Left forelimb (tissue), 1 donor: ENCODE data around the gene EHD2.
"Not testable (repeated sequence)": the region's sequence is repeated elsewhere in the genome, so short reads cannot be mapped to it uniquely, and the experiment has no call there.

Source experiments
- DNase-seq: peaks from one replicate; pipeline ENCODE4 v3.0.0-alpha.2; 2018; ENCODE audit warnings: low spot score

EHD2 gene

DNA sequence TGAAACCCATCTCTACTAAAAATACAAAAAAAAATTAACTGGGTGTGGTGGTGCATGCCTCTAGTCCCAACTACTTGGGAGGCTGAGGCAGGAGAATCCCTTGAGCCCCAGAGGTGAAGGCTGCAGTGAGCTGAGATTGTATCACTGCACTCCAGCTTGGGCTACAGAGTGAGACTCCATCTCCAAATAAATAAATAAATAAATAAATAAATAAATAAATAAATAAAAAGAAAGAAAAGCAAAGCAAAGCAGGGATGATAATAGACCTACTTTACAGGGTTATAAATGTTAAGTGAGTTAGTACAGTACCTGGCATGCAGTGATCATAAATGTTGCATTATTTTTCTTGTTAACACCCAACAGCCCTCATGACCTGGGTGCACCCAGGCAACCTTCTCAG, 1.6 kb downstream of the EHD2 start:
- not testable (repeated sequence) for DNase-seq

DNA sequence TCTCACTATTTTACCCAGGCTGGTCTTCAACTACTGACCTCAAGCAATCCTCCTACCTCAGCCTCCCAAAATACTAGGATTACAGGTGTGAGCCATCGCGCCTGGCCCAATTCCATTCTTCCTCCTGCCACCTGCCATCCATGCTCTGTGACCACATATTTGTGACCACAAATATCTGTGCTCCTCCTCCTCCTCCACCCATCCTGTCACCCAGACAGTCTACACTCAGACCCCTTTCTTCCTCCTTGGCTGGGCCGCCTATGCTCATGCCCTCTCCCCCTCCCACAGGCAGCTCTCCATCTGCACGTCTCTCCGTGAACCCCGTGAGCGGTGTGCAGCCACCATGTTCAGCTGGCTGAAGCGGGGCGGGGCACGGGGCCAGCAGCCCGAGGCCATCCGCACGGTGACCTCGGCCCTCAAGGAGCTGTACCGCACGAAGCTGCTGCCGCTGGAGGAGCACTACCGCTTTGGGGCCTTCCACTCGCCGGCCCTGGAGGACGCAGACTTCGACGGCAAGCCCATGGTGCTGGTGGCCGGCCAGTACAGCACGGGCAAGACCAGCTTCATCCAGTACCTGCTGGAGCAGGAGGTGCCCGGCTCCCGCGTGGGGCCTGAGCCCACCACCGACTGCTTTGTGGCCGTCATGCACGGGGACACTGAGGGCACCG, 3.2 kb downstream of the EHD2 start:
- DNase-seq, result no peak

DNA sequence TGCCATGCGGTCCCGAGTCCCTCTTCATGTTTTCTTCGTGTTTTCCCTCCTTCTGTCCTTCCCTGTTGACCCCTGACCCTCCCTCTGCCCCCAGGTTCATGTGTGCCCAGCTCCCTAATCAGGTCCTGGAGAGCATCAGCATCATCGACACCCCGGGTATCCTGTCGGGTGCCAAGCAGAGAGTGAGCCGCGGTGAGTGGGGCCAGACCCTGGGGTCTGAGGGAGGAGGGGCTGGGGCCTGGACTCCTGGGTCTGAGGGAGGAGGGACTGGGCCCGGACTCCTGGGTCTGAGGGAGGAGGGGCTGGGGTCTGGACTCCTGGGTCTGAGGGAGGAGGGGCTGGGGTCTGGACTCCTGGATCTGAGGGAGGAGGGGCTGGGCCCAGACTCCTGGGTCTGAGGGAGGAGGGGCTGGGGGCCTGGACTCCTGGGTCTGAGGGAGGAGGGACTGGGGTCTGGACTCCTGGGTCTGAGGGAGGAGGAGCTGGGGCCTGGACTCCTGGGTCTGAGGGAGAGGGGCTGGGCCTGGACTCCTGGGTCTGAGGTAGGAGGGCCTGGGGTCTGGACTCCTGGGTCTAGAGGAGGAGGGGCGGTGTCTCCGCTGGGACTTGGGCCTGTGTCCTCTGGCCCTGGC, 5.3 kb downstream of the EHD2 start:
- DNase-seq, result not testable (repeated sequence)

DNA sequence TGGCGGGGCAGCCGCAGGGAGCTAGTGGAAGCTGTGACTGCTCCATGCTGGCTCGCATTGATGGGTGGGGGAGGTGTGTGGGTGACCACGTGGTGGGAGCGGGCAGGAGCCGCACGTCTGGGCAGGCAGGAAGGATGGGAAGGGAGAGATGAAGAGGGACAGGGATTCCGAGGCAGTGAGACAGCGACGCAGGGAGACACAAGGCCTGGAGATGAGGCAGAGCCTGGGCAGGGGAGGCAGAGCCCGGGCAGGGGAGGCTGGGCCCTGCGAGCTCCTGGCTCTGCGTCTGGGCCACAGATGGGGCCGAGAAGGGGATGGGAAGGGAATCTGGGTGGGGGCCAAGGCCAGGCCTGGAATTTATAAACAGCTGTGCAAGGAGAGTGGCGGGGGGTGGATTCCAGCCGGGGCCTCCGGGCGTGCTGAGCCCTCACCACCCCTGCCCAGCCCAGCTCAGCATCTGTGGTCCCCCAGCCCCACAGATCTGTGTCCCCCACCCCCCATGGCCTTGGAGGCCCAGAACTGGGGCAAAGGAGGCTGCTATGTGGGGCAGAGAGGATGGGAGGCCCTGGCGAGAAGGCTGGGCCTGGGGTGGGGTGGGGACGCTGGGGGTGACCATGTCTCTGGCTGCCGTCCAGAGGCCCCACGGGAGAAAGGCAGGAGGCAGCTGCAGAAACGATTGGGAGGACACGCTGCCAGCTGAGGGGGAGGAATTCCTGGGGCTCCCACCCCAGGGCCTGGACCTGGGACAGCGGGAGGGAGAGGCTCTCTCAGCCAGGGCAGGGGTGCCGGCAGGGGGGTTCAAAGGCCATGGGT, 6.0 kb downstream of the EHD2 start:
- peak; percentile 95 for DNase-seq

DNA sequence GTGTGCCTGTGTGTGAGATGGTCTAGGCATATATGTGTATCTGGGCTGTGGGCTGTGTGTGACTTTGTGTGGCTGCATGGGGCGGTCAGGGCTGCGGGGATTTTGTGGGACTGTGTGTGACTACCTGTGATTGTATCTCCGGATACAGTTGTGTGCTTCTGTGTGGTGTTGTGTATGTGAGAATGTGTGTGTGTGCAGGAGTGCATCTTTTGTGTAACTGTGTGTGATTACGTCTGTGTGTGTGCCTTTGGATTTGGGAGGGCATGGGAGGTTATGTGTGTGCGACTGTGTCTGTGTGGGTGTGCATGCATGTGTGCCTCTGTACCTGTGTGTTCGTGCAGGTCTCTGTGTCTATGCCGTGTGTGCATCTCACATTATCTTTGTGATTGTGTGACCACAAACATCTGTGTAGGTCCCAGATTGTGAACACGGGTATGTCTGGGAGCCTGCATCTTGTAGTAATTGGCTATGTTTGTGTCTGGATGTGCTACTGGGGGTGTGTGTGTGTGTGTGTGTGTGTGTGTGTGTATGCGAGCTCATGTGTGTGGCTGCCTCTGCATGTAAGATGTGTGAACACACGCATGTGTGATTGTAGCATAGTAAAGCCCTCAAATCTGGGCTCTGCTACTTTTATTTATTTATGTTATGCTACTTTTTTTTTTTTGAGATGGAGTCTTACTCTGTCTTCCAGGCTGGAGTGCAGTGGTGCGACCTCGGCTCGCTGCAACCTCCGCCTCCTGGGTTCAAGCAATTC, 7.6 kb downstream of the EHD2 start:
- no peak for DNase-seq

DNA sequence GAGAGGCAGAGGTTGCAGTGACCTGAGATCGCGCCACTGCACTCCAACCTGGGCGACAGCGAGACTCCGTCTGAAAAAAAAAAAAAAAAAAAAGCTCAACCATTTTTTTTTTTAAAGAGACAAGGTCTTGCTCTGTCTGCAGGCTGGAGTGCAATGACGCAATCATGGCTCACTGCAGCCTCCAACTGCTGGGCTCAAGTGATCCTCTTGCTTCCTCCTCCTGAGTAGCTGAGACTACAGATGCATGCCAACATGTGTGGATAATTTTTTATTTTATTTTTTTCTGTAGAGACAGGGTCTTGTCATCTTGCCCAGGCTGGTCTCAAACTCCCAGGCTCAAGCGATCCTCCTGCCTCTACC, 10.3 kb downstream of the EHD2 start:
- no peak for DNase-seq

DNA sequence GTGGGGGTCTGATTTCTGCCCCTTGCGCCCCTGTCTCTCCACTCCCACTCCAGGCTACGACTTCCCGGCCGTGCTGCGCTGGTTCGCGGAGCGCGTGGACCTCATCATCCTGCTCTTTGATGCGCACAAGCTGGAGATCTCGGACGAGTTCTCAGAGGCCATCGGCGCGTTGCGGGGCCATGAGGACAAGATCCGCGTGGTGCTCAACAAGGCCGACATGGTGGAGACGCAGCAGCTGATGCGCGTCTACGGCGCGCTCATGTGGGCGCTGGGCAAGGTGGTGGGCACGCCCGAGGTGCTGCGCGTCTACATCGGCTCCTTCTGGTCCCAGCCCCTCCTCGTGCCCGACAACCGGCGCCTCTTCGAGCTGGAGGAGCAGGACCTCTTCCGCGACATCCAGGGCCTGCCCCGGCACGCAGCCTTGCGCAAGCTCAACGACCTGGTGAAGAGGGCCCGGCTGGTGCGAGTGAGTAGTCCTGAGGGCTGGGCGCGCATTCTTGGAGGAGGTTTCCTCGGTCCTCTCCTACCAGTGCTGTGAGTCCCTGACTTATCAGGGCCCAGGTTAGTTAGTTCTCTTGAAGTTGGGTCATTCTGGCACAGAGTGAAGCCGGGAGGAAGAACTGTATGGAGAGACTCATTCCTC, 12.7 kb downstream of the EHD2 start:
- DNase-seq, result no peak

DNA sequence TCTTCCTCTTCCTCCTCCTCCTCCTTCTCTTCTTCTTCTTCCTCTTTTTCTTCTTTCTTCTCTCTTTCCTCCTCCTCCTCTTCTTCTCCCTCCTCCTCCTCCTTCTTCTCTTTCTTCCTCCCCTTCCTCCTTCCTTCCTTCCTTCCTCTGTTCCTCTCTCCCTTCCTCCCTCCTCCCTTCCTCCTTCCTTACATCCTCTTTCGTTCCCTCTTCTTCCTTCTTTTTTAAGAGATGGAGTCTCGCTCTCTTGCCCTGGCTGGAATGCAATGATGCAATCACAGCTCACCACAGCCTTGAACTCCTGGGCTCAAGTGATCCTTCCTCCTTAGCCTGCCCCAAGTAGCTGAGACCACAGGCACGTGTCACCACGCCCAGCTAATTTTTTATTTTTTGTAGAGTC, 13.2 kb downstream of the EHD2 start:
- no peak for DNase-seq

DNA sequence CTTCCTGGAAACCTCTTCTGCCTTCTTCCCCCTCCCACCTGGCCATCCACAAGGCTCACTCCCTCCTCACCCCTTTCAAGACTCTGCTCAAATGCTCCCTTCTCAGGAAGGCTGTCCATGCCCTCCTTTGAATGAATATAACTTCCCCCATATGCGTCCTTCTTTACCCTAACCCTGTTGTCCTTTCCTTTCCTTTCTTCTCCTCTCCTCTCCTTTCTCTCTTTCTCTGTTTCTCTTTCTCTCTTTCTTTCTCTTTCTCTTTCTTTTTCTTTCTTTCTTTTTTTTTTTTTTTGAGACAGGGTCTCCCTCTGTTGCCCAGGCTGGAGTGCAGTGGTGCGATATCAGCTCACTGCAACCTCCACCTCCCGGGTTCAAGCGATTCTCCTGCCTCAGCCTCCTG, 15.1 kb downstream of the EHD2 start:
- DNase-seq, result not testable (repeated sequence)

DNA sequence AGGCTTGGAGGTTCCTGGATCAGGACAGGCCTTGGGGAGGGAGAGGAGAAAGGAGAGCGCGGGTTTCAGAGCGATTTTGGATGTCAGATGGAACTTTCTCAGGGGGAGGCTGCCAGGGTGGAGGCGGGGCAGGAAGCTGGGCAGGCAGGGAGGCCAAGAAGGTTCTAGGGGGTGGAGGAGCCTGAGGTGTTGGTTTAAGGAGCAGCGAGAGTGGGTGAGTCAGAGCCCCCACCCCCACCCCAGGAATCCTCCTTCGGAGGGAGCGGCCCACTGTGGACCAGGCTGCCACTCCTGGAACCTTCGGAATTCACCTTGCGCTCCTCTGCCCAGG, 16.2 kb downstream of the EHD2 start:
- no peak for DNase-seq

DNA sequence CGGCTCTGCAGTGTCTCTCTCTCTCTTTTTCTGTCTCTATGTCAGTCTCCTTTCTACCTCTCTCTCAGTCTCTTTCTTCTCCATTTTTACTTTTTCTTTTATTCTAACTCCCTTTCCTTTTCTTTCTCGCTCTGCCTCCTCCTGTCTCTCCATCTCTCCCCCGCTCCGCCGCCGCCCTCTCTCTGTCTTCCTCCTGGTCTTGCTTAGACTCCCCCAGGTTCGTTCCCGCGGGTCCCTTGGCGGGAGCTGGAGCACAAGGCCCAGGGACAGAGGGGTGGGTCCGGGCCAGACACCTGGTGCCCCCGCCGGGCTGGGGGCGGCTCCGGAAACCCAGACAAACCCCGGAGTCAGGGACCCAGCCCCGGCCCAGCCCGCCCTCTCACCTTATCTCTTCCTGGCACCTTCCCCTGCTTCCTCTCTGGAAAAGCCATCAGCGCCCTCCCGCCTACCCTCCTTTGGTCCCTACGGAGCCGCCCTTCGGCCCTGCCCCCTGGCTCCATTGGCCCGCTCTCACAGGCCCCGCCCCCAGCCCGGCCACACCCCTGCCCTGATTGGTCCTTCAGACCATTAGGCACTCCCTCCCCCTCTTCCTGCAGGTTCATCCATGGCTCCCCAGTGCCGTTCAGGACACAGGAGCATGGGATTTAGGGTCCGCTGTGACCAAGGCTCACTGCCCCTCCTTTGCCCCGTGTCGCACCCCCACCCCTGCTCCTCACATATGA, 16.7 kb downstream of the EHD2 start:
- no peak for DNase-seq

DNA sequence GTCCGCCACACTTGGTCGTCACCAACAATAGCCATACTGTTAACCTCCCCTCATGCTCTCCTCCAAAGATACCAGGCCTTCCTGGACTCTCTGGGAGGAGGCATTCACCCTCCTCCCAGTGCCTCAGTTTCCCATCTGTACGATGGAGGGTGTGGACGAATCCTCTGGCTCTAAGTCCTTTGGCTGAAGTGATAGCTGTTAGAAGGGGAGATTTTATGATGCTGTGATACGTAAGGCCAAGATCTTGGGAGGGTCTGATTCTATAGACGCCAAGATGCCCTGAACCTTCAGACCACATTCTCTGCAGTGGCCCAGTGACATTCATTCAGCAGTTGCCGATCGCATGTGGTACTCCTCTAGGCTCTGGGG, 17.3 kb downstream of the EHD2 start:
- no peak for DNase-seq

DNA sequence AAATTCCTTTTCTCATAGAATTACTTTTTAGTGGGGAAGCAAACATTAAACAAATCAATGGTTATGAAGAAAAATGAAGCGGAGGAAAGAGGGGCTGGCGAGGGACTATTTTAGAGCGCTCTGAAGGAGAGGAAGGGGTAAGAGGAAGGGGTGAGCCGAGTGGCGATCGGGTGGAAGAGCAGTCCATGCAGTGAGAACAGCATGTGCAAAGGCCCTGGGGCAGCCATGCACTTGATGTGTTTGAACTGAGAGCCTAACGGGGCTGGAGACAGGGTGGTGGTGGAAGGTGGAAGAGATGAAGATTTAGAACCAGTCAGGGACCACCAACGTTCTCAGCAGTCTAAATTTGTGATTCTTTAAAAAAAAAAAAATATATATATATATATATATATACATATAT, 17.7 kb downstream of the EHD2 start:
- no peak for DNase-seq

DNA sequence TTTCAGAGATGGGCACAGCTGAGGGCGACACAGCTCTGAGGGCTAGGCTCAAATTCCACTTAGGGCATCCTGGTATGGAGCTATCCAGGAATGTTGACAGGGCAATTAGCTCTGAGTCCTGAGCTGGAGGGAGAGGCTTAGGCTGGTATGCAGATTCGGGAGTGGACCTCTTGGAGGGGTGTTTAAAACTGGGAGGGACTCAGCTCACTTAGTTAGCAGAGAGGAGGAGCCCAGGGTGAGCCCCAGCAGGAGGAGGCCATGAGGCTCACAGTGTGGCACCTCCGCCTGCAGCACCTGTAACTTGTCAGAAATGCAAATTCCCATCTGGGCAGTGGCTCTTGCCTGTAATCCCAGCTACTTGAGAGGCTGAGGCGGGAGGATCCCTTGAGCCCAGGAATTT, 21.9 kb downstream of the EHD2 start:
- DNase-seq, result no peak

DNA sequence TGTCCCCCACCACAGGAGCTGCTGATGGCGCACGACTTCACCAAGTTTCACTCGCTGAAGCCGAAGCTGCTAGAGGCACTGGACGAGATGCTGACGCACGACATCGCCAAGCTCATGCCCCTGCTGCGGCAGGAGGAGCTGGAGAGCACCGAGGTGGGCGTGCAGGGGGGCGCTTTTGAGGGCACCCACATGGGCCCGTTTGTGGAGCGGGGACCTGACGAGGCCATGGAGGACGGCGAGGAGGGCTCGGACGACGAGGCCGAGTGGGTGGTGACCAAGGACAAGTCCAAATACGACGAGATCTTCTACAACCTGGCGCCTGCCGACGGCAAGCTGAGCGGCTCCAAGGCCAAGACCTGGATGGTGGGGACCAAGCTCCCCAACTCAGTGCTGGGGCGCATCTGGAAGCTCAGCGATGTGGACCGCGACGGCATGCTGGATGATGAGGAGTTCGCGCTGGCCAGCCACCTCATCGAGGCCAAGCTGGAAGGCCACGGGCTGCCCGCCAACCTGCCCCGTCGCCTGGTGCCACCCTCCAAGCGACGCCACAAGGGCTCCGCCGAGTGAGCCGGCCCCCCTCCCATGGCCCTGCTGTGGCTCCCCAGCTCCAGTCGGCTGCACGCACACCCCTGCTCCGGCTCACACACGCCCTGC, 27.8 kb downstream of the EHD2 start:
- DNase-seq, result no peak

DNA sequence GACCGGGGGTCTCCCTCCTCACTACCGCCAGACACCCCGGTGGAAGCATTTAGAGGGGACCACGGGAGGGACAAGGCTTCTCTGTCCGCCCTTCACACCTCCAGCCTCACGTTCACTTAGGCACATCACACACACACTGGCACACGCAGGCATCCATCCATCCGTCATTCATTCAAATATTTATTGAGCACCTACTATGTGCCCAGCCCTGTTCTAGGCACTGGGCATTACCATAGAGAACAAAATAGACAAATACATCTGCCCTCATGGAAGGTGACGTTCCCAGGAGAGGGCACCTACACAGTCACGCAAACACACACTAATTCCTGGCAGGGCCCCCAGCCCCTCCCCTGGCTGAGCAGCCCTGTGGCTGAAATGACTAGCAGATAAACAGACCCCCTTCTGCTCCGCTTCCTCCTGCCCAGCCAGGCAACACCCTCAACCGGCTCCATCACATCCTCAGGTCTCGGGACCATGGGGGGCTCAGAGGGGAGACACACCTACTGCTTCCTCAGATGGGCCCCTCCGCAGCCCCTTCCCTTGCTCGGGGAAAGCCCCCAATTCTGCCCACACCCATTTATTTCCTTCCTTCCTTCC, 28.4 kb downstream of the EHD2 start:
- no peak for DNase-seq

DNA sequence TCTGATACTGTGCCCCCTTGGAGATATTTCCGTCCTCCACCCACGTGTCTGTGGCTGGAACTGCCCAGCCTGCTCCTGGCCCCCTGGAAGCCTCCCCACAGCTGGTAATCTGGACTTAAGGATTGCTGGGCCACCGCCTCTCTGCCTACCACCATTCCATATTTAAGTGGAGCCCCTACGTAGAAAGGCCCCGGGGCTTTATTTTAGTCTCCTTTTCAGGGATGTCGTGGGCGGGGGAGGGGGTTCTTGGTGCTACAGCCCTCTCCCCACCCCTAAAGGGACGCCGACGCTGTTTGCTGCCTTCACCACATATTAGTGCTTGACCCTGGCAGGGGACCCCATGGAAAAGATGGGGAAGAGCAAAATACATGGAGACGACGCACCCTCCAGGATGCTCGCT, 29.4 kb downstream of the EHD2 start:
- no peak for DNase-seq

DNA sequence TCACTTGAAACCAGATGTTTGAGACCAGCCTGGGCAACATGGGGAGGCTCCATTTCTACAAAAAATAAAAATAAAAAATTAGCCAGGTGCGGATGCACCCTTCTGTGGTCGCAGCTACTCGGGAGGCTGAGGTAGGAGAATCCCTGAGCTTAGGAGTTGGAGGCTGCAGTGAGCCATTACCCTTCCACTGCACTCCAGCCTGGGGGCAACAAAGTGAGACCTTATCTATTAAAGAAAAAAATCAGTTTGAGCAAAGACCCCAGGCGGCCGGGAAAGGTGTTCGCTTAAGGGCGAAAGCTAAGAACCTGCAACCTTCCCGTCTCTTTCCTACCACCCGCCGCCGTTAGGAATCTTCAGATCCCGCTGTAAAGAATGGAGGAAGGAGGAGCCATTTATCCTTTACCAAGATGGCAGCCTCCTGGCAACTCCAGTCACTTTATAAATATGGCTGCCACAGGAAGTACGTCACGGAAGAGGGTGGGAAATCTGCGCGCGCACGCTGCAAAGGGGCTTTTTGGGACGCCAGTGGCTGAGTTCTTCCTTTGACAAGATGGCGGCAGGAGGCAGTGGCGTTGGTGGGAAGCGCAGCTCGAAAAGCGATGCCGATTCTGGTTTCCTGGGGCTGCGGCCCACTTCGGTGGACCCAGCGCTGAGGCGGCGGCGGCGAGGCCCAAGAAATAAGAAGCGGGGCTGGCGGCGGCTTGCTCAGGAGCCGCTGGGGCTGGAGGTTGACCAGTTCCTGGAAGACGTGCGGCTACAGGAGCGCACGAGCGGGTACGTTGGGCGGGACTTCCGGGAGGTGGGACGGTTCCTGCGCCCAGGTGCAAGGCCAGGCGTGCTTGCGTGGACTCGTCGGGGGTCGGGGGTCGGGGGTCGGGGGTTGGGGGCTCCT, 32.0 kb downstream of the EHD2 start, which contains the start of gene NOP53:
Gene NOP53, plus strand, starts transcription at position 537 of the 892 bp plus-strand sequence. Its CDS starts 14 bp downstream, at position 551.
- peak; percentile 98 for DNase-seq

DNA sequence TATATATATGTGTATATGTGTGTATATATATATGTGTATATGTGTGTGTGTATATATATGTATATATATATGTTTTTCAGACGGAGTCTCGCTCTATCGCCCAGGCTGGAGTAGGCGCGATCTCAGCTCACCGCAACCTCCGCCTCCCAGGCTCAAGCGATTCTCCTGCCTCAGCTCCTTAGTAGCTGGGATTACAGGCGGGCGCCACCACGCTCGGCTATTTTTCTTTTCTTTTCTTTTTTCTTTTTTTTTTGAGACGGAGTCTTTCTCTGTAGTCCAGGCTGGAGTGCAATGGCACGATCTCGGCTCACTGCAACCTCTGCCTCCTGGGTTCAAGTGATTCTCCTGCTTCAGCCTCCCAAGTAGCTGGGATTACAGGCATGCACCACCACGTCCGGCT, 32.9 kb downstream of the EHD2 start:
- DNase-seq, result not testable (repeated sequence)
